Cardiac fibroblast (primary cell): Measurements from ENCODE around the gene KRTAP5-8.
"Not testable (repeated sequence)": the region's sequence is repeated elsewhere in the genome, so short reads cannot be mapped to it uniquely, and the experiment has no call there.

Experiments
- DNase-seq, 2 donors: peaks; one replicate each; pipeline versions ENCODE4 v3.0.0 to v3.0.0-alpha.2; 2010; ENCODE audit warnings: low read depth in 2 of 2
- H3K4me3 ChIP-seq, 2 donors: replicated peaks in 1 of 2; 1 replicate in 1 of 2; 2 replicates in 1 of 2; pipeline ENCODE4 v1.5.1; 2011; ENCODE audit warnings: low read depth in 2 of 2, low read length in 2 of 2, mild to moderate bottlenecking in 2 of 2, moderate library complexity in 1 of 2
- CTCF ChIP-seq: IDR thresholded peaks from one replicate; pipeline ENCODE4 v1.5.1; 2011; ENCODE audit warnings: low read depth, mild to moderate bottlenecking, low read length, inconsistent platforms

The KRTAP5-8 gene

GRCh38 chr11:71557257-71557656, 19.4 kb downstream of the KRTAP5-8 start:
- no peak overlapping the region for H3K4me3 ChIP-seq
- no peak for DNase-seq
- no peak for TF ChIP-seq CTCF

GRCh38 chr11:71558996-71559395, 21.2 kb downstream of the KRTAP5-8 start:
- no peak for DNase-seq
- no peak overlapping the region for H3K4me3 ChIP-seq
- no peak for TF ChIP-seq CTCF

- no peak for TF ChIP-seq CTCF
- H3K4me3 ChIP-seq: no peak overlapping the region
- DNase-seq: peak in 1 of 2 donors; percentile 44
Measured at GRCh38 chr11:71562120-71562519, 24.3 kb downstream of the KRTAP5-8 start.

- peak; percentile 48 to 80 for DNase-seq
- TF ChIP-seq CTCF: peak; percentile 53
Measured at GRCh38 chr11:71563406-71563805, 25.6 kb downstream of the KRTAP5-8 start.

GRCh38 chr11:71564430-71564829, 26.6 kb downstream of the KRTAP5-8 start:
- no peak for TF ChIP-seq CTCF
- H3K4me3 ChIP-seq: no peak overlapping the region
- no peak for DNase-seq

More at GRCh38 chr11:71563406-71563805, 25.6 kb downstream of the KRTAP5-8 start:
- H3K4me3 ChIP-seq: no peak overlapping the region

- TF ChIP-seq CTCF: no peak
- no peak within 1 kb of the TSS for H3K4me3 ChIP-seq
- DNase-seq: no peak
Measured at GRCh38 chr11:71565263-71565662, 27.4 kb downstream of the KRTAP5-8 start, which contains the start of gene KRTAP5-10. TSS of gene KRTAP5-10 (plus strand) at chr11:71565563. CDS start at chr11:71565588, 25 bp downstream.

- H3K4me3 ChIP-seq: no peak overlapping the region
- no peak for TF ChIP-seq CTCF
- DNase-seq: no peak
Measured at GRCh38 chr11:71566081-71566620, 28.3 kb downstream of the KRTAP5-8 start.

- H3K4me3 ChIP-seq, DNase-seq: not testable (repeated sequence)
Measured at GRCh38 chr11:71566626-71567599, 29.1 kb downstream of the KRTAP5-8 start.

- not testable (repeated sequence) for DNase-seq, H3K4me3 ChIP-seq
Measured at GRCh38 chr11:71567633-71568032, 29.8 kb downstream of the KRTAP5-8 start.
